NB4 (cell line): ENCODE measurements around the gene RSPO3.

Experiments used
- MYC ChIP-seq: IDR thresholded peaks from 2 replicates; pipeline ENCODE4 v1.6.1; 2011; ENCODE audit warnings: low read depth, low read length
- POLR2A ChIP-seq: IDR thresholded peaks from 2 replicates; pipeline ENCODE4 v1.6.1; 2011; ENCODE audit warnings: mild to moderate bottlenecking; ENCODE audit not compliant: insufficient read length; ENCODE audit errors: extremely low read depth
- TF ChIP-seq, protein P1 (sequence below): IDR thresholded peaks from 2 replicates; pipeline ENCODE4 v1.6.1; 2011; ENCODE audit warnings: low read depth, low read length
- TF ChIP-seq, protein P2 (sequence below): IDR thresholded peaks from one replicate; pipeline ENCODE4 v1.5.1; 2012; ENCODE audit warnings: low read depth, low read length

DNA sequence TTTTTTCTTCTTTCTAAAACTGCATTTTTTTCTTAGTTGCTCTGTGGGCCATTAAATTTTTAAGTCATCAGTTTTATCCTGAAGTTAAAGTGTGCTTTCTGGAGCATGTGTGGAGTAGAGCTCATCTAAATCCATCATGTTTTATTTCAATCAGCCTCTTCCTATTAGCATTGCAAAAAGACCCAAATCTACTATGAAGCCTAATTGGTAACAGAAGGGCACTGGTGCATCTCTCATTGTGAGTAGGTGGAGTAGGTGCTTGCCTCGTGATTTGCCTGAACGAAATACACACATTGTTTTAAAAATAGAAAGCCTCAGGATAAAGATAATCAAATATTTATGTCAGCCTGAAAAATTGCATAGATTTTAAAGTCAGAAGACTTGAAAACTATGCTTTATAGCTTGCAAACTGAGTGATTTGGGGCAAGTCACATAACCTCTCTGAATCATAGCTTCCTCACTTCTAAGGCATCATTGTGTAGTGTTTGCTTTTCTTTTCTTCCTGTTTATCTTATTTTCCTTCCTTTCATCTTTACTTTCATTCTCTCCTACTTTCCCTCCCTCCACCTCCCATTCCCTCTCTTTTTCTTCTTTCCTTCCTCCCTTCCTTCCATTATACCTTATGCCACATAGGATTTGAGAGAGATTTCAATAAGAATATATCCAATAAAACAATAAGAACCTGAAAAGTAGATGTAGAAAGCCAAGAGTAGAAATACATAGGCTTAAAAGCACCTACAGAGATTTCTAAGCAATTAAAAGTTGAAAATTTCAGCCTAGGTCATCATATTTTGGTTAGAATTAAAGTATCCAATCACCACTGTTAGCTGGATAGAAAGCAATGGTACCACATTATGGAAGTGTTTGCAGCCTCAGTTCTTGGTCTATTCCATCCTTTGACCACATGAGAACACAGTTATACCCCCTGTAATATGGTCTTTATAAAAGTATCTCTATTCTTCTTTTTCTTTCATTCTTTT, 98.6 kb downstream of the RSPO3 start:
- TF ChIP-seq, protein P1, sequence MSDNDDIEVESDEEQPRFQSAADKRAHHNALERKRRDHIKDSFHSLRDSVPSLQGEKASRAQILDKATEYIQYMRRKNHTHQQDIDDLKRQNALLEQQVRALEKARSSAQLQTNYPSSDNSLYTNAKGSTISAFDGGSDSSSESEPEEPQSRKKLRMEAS, result no peak
- TF ChIP-seq, protein P2, sequence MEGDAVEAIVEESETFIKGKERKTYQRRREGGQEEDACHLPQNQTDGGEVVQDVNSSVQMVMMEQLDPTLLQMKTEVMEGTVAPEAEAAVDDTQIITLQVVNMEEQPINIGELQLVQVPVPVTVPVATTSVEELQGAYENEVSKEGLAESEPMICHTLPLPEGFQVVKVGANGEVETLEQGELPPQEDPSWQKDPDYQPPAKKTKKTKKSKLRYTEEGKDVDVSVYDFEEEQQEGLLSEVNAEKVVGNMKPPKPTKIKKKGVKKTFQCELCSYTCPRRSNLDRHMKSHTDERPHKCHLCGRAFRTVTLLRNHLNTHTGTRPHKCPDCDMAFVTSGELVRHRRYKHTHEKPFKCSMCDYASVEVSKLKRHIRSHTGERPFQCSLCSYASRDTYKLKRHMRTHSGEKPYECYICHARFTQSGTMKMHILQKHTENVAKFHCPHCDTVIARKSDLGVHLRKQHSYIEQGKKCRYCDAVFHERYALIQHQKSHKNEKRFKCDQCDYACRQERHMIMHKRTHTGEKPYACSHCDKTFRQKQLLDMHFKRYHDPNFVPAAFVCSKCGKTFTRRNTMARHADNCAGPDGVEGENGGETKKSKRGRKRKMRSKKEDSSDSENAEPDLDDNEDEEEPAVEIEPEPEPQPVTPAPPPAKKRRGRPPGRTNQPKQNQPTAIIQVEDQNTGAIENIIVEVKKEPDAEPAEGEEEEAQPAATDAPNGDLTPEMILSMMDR, result no peak
- TF ChIP-seq POLR2A (no peak), MYC (no peak)
